Mesendoderm (in vitro differentiated cells): ENCODE data around the gene NXNL2.

Experiments used
- DNase-seq: peaks from one replicate; pipeline ENCODE4 v3.0.0; 2013
- H2AK5ac ChIP-seq: 2 replicates; pipeline ENCODE4 v1.6.1; 2013; ENCODE audit warnings: low read length, inconsistent platforms
- H2BK120ac ChIP-seq: 2 replicates; pipeline ENCODE4 v1.6.1; 2013; ENCODE audit warnings: low read depth, mild to moderate bottlenecking, low read length, moderate library complexity, mixed read lengths
- H2BK15ac ChIP-seq: replicated peaks from 2 replicates; pipeline ENCODE4 v1.6.1; 2013; ENCODE audit warnings: low read depth, mild to moderate bottlenecking, moderate library complexity
- H2BK5ac ChIP-seq: 2 replicates; pipeline ENCODE4 v1.6.1; 2013; ENCODE audit warnings: low read length, inconsistent platforms
- H3K18ac ChIP-seq: 2 replicates; pipeline ENCODE4 v1.6.1; 2013; ENCODE audit warnings: mild to moderate bottlenecking, low read length, mixed read lengths
- H3K23ac ChIP-seq: one replicate; pipeline ENCODE4 v1.6.1; 2013; ENCODE audit warnings: low read length
- H3K27ac ChIP-seq: 2 replicates; pipeline ENCODE4 v1.5.1; 2013; ENCODE audit warnings: low read depth, mild to moderate bottlenecking, inconsistent platforms, low read length, moderate library complexity
- H3K27me3 ChIP-seq: 2 replicates; pipeline ENCODE4 v1.6.1; 2013; ENCODE audit warnings: low read length, control low read depth, mild to moderate bottlenecking, inconsistent platforms; ENCODE audit not compliant: insufficient read depth, poor library complexity
- H3K36me3 ChIP-seq: 2 replicates; pipeline ENCODE4 v1.6.1; 2013; ENCODE audit warnings: low read length, inconsistent platforms; ENCODE audit not compliant: control insufficient read depth, insufficient read depth
- H3K4ac ChIP-seq: one replicate; pipeline ENCODE4 v1.6.1; 2013; ENCODE audit warnings: low read depth, mild to moderate bottlenecking, low read length, moderate library complexity
- H3K4me1 ChIP-seq: 2 replicates; pipeline ENCODE4 v1.6.1; 2013; ENCODE audit warnings: low read depth, low read length, inconsistent platforms; ENCODE audit not compliant: control insufficient read depth
- H3K4me2 ChIP-seq: 2 replicates; pipeline ENCODE4 v1.6.1; 2013; ENCODE audit warnings: low read length
- H3K4me3 ChIP-seq: 2 replicates; pipeline ENCODE4 v1.5.1; 2013; ENCODE audit warnings: mild to moderate bottlenecking, low read length
- H3K56ac ChIP-seq: one replicate; pipeline ENCODE4 v1.6.1; 2013; ENCODE audit warnings: low read length
- H3K79me1 ChIP-seq: 2 replicates; pipeline ENCODE4 v1.6.1; 2013; ENCODE audit warnings: low read length, inconsistent platforms
- H3K79me2 ChIP-seq: 2 replicates; pipeline ENCODE4 v1.6.1; 2013; ENCODE audit warnings: mild to moderate bottlenecking, low read length; ENCODE audit not compliant: control insufficient read depth, insufficient read depth
- H3K9ac ChIP-seq: 2 replicates; pipeline ENCODE4 v1.6.1; 2013; ENCODE audit warnings: low read length, inconsistent platforms
- H4K5ac ChIP-seq: one replicate; pipeline ENCODE4 v1.6.1; 2013; ENCODE audit warnings: low read length
- H4K8ac ChIP-seq: one replicate; pipeline ENCODE4 v1.6.1; 2013; ENCODE audit warnings: low read depth, mild to moderate bottlenecking, control low read depth, low read length, moderate library complexity
- WGBS: extraction: QIAGEN DNeasy Blood & Tissue Kit; methylation state at CpG from one replicate; pipeline ENCODE4 v1.1.7; 2013; ENCODE audit warnings: low lambda C conversion rate, missing lambda C conversion rate; ENCODE audit not compliant: insufficient coverage; ENCODE audit errors: extremely low coverage; 5-methylcytosine and 5-hydroxymethylcytosine counted together

NXNL2 gene

DNA sequence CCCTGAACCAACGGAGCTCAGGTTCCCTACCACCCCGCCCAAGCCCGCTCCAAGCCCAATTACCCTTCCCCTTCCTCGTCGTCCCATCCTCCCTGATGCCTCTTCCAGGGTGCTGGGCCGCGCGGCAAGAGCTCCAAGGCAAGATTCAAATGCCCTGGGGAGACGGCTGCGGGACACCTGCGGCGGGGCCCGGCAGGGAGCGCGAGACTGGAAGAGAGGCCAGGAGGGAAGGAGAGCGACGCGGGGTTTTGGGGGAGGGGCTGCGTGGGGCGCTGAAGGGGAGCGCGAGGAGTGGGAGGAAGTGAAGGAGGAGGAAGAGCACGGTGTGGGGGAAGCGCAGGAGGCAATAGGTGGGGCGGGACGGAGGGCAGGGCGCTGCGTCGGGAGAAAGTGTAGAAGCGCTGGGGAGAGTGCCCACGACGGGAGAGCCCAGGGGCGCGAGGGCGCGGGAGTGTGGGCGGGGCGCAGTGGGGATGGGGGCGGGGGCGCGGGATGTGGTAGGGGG is 975 bp upstream of the NXNL2 start:
- H3K27me3 ChIP-seq = no peaks in the 10 kb centered on the region
- no peak overlapping the region for H2BK5ac ChIP-seq
- peak overlapping the region; percentile 43 for H3K27ac ChIP-seq
- peak overlapping the region; percentile 22 for H3K9ac ChIP-seq
- H2BK15ac ChIP-seq = no peak overlapping the region
- no CpG with 5 or more reads among the region's 41 CpGs for WGBS
- H3K56ac ChIP-seq = peak overlapping the region; percentile 83
- H3K79me1 ChIP-seq = no peaks in the 10 kb centered on the region
- H3K36me3 ChIP-seq = no peaks in the 10 kb centered on the region
- H3K4me2 ChIP-seq = peak overlapping the region; percentile 14
- H3K4ac ChIP-seq = no peak overlapping the region
- peaks cover 2% of the 10 kb centered on the region for H3K4me1 ChIP-seq
- H3K79me2 ChIP-seq = no peaks in the 10 kb centered on the region
- H4K8ac ChIP-seq = no peak overlapping the region
- peak overlapping the region; percentile 19 for H3K4me3 ChIP-seq
- H4K5ac ChIP-seq = no peak overlapping the region
- no peak overlapping the region for H3K23ac ChIP-seq
- peak overlapping the region; percentile 18 for H3K18ac ChIP-seq
- H2AK5ac ChIP-seq = no peak overlapping the region
- DNase-seq = peak; percentile 69
- no peak overlapping the region for H2BK120ac ChIP-seq

DNA sequence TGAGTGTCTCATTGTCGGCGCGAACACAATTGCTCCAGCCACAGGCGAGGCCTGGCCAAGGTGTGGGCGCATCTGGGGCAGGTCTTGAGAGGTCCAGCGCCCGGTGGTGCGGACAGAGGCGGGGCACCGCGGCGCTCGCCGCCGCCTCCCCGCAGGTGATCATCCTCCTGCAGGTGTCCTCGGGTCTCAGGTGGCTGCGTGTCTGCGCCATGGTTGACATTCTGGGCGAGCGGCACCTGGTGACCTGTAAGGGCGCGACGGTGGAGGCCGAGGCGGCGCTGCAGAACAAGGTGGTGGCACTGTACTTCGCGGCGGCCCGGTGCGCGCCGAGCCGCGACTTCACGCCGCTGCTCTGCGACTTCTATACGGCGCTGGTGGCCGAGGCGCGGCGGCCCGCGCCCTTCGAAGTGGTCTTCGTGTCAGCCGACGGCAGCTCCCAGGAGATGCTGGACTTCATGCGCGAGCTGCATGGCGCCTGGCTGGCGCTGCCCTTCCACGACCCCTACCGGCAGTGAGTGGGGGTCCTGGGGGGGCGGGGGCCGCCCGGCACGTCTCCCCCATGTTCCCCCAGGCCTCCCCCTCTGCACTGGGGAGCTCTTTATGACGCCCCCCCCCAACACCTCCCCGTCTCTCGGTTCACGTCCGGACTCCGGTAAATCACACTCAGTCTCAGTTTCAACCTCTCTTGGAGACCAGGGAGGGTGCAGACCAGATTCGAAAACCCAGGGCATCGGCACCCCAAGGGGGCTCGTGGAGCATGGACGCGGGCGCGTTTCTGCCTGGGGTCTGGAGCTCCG is 446 bp downstream of the NXNL2 start:
- DNase-seq = peak; percentile 55
- H4K5ac ChIP-seq = no peak overlapping the region
- H3K27me3 ChIP-seq = no peaks in the 10 kb centered on the region
- H2BK120ac ChIP-seq = no peak overlapping the region
- H3K4ac ChIP-seq = no peak overlapping the region
- no peak overlapping the region for H2AK5ac ChIP-seq
- H3K4me3 ChIP-seq = peak overlapping the region; percentile 30
- H3K79me1 ChIP-seq = no peaks in the 10 kb centered on the region
- peak overlapping the region; percentile 31 for H3K9ac ChIP-seq
- peak overlapping the region; percentile 78 for H3K56ac ChIP-seq
- no peak overlapping the region for H3K23ac ChIP-seq
- H2BK15ac ChIP-seq = no peak overlapping the region
- H4K8ac ChIP-seq = no peak overlapping the region
- H3K4me2 ChIP-seq = peak overlapping the region; percentile 82
- H3K79me2 ChIP-seq = no peaks in the 10 kb centered on the region
- H3K4me1 ChIP-seq = peaks cover 2% of the 10 kb centered on the region
- H3K18ac ChIP-seq = no peak overlapping the region
- no peak overlapping the region for H3K27ac ChIP-seq
- H2BK5ac ChIP-seq = no peak overlapping the region
- WGBS = no CpG with 5 or more reads among the region's 75 CpGs
- H3K36me3 ChIP-seq = no peaks in the 10 kb centered on the region

DNA sequence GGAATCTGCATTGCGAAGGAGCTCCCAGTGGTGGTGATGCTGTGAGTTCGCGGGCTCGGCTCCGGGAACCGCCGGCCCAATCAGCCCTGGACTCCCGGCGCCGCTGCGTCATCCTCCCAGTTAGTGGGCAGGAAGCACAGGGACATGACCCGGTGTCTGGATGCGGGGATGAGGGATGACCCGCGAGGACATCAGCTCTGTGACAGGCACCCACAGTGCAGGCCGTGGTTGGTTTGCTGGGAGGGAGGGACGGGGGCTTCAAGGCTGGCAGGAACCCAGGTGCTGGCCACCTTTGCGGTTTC is 996 bp downstream of the NXNL2 start:
- H3K4me2 ChIP-seq = peak overlapping the region; percentile 13
- H2AK5ac ChIP-seq = no peak overlapping the region
- H3K79me2 ChIP-seq = no peaks in the 10 kb centered on the region
- peaks cover 2% of the 10 kb centered on the region for H3K4me1 ChIP-seq
- H2BK120ac ChIP-seq = no peak overlapping the region
- no peak overlapping the region for H4K5ac ChIP-seq
- no peaks in the 10 kb centered on the region for H3K36me3 ChIP-seq
- H3K9ac ChIP-seq = no peak overlapping the region
- no peak overlapping the region for H2BK15ac ChIP-seq
- H3K18ac ChIP-seq = no peak overlapping the region
- H3K23ac ChIP-seq = no peak overlapping the region
- H3K4me3 ChIP-seq = no peak overlapping the region
- no peak overlapping the region for H2BK5ac ChIP-seq
- WGBS = no CpG with 5 or more reads among the region's 18 CpGs
- no peak for DNase-seq
- no peak overlapping the region for H3K4ac ChIP-seq
- H4K8ac ChIP-seq = no peak overlapping the region
- H3K79me1 ChIP-seq = no peaks in the 10 kb centered on the region
- no peaks in the 10 kb centered on the region for H3K27me3 ChIP-seq
- no peak overlapping the region for H3K27ac ChIP-seq
- no peak overlapping the region for H3K56ac ChIP-seq

DNA sequence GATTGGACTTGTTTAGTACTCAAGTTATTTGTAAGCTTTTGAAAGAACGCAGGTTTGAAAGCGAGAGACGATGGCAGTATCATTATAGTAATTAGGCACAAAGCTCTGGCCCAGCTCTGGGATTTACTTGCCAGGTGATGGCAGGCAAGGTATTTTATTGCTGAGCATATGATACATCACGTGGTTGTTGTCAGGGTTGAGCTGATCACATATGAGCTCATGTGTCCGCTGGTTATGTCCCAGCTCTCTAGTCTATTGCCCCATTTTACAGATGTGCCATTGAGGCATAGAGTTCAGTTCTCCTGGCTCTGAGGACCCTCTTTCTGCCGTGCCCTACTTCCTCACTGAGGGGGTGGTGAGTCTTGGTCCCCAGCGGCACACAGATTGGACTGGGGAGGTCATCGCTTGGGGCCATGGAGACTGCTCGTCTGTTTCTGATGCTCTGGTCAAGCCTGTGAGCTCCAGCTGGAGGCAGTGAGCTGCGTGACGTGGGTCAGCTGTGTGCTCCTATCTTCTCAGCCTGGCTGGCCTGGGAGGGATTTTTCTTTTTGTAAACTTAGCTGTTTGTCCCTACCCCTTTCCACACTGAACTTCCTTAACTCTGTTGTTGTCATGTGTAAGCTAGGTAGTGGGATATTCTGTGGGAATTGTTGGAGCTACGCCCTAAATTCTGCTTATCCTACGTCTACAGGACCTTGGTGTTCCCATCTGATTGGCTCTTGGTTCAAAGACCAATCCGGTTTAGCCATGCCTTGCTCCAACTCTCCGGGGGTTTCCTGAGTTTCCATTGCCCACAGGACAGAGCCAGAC is 2.2 kb downstream of the NXNL2 start:
- no CpG with 5 or more reads among the region's 15 CpGs for WGBS
- no peaks in the 10 kb centered on the region for H3K79me1 ChIP-seq
- H3K4me3 ChIP-seq = no peak overlapping the region
- no peak overlapping the region for H3K27ac ChIP-seq
- H3K27me3 ChIP-seq = no peaks in the 10 kb centered on the region
- H2BK15ac ChIP-seq = no peak overlapping the region
- H2BK5ac ChIP-seq = no peak overlapping the region
- H3K56ac ChIP-seq = no peak overlapping the region
- H3K4ac ChIP-seq = no peak overlapping the region
- H3K36me3 ChIP-seq = no peaks in the 10 kb centered on the region
- no peaks in the 10 kb centered on the region for H3K4me1 ChIP-seq
- no peak overlapping the region for H3K4me2 ChIP-seq
- no peak overlapping the region for H2AK5ac ChIP-seq
- H4K8ac ChIP-seq = no peak overlapping the region
- H4K5ac ChIP-seq = no peak overlapping the region
- H3K18ac ChIP-seq = no peak overlapping the region
- no peak overlapping the region for H3K23ac ChIP-seq
- no peak for DNase-seq
- H3K79me2 ChIP-seq = no peaks in the 10 kb centered on the region
- no peak overlapping the region for H2BK120ac ChIP-seq
- no peak overlapping the region for H3K9ac ChIP-seq

DNA sequence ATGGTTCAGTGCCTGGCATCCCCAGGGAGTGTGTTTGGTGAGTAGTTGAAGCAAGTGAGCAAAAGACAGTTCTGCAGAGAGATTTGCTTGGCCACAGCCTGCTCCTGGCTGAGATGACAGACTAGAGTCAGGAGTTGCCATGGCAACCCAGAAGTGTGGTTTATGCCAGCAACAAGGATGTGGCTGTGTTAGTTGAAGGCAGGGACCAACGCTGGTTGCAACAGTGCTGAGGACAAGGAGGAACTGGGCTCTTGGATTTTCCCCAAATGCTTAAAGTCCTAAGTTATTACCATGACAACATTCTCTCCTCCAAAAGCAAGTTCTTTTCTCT is 2.7 kb downstream of the NXNL2 start:
- Histone ChIP-seq H3K27ac (no peak overlapping the region), H3K4ac (no peak overlapping the region), H2BK5ac (no peak overlapping the region), H2BK15ac (no peak overlapping the region), H2AK5ac (no peak overlapping the region), H3K18ac (no peak overlapping the region), H3K27me3 (no peaks in the 10 kb centered on the region), H3K4me3 (no peak overlapping the region), H3K56ac (no peak overlapping the region), H3K4me1 (no peaks in the 10 kb centered on the region), H3K36me3 (no peaks in the 10 kb centered on the region), H3K4me2 (no peak overlapping the region), H4K5ac (no peak overlapping the region), H2BK120ac (no peak overlapping the region), H4K8ac (no peak overlapping the region), H3K79me2 (no peaks in the 10 kb centered on the region), H3K9ac (no peak overlapping the region), H3K23ac (no peak overlapping the region), H3K79me1 (no peaks in the 10 kb centered on the region)
- DNase-seq = peak; percentile 68
- no CpG with 5 or more reads among the region's 1 CpG for WGBS
